ENCODE results near the gene FGF14. TPM values are rescaled to one million over a fixed set of nuclear protein-coding genes. Genes with fewer than 3 reads are reported as not detected.

Gene FGF14
- total and polyA plus RNA-seq, 2 donors (not counting 3 experiments of a cell fraction or from before 2014, with no cell fraction given), result not detected

GRCh38 chr13:102018716-102019115 lies 383.1 kb downstream of the FGF14 start:
- POLR2A ChIA-PET, result no interaction called here
- H3K9me3 ChIP-seq (replicated peaks; ENCODE audit: control insufficient read depth, insufficient read depth, low read length), result peaks cover 2% of the 10 kb centered on the region
- no peak overlapping the region for H3K27ac ChIP-seq (ENCODE audit: insufficient read depth, low read depth, low read length)
- no peak overlapping the region for H3K4me2 ChIP-seq (ENCODE audit: insufficient read depth, low read length)
- BruUV-seq (replicated peaks), result no TSS peak
- no peaks in the 10 kb centered on the region for H4K20me1 ChIP-seq (replicated peaks; ENCODE audit: control insufficient read depth, extremely low read depth, insufficient read depth, low read length)
- no peak for DNase-seq (ENCODE audit: low read depth, low spot score)
- dilution Hi-C loops (cut with MboI; ENCODE audit: extremely low pct_ligation_motif_present, low sequenced_read_pairs) (no loop called here), intact Hi-C loops (cut with micrococcal nuclease) (no loop called here)
- no peak overlapping the region for H3K4me3 ChIP-seq (replicated peaks in 1 of 3; ENCODE audit: insufficient read depth in 1 of 3, low read depth in 1 of 3, low read length in 3 of 3)
- H3K36me3 ChIP-seq (ENCODE audit: control insufficient read depth in 2 of 2, extremely low read depth in 1 of 2, insufficient read depth in 2 of 2, low read length in 2 of 2), result no peaks in the 10 kb centered on the region
- H3K79me2 ChIP-seq (ENCODE audit: control insufficient read depth, insufficient read depth, low read length), result no peaks in the 10 kb centered on the region
- CTCF ChIA-PET, result no interaction called here
- no peaks in the 10 kb centered on the region for H3K9me1 ChIP-seq (replicated peaks; ENCODE audit: control insufficient read depth, extremely low read depth, insufficient read depth, low read length)
- FAIRE-seq, result no peak
- no peaks in the 10 kb centered on the region for H3K27me3 ChIP-seq (ENCODE audit: control insufficient read depth in 2 of 2, insufficient read depth in 2 of 2, low read length in 2 of 2)
- TF ChIP-seq GATA2 (IDR thresholded peaks at IDR 0.05; ENCODE audit: insufficient read depth, insufficient read length, low read depth, low read length), result no peak
- TF ChIP-seq POLR2AphosphoS5 (IDR thresholded peaks at IDR 0.05; ENCODE audit: insufficient read depth, low read depth, low read length), result no peak
- TF ChIP-seq FOS (IDR thresholded peaks at IDR 0.05; ENCODE audit: borderline replicate concordance, insufficient read depth, low read length), result no peak
- no peak for TF ChIP-seq MAX (IDR thresholded peaks at IDR 0.05; ENCODE audit: insufficient read depth, insufficient read length)
- TF ChIP-seq CTCF (IDR thresholded peaks at IDR 0.05; ENCODE audit: extremely low read depth in 1 of 2, insufficient read depth in 1 of 2, low read depth in 1 of 2, low read length in 2 of 2), result no peak
- TF ChIP-seq EZH2 (IDR thresholded peaks at IDR 0.05; ENCODE audit: borderline replicate concordance, low read depth, low read length, severe bottlenecking), result no peak
- TF ChIP-seq POLR2A (IDR thresholded peaks at IDR 0.05; ENCODE audit: low read depth, low read length), result no peak
- TF ChIP-seq MYC (IDR thresholded peaks at IDR 0.05; ENCODE audit: low read depth, low read length), result no peak
- TF ChIP-seq JUN (IDR thresholded peaks at IDR 0.05; ENCODE audit: borderline replicate concordance, insufficient read depth, insufficient read length, low read depth), result no peak
- no peak overlapping the region for H2AFZ ChIP-seq (ENCODE audit: low read depth, low read length)
- no peak overlapping the region for H3K9ac ChIP-seq (replicated peaks; ENCODE audit: extremely low read depth, insufficient read depth, low read length)
- no peaks in the 10 kb centered on the region for H3K4me1 ChIP-seq (ENCODE audit: control insufficient read depth, extremely low read depth, insufficient read depth, low read length)
